HG02884 (cell line): ENCODE data around the gene MROH7.

Experiments
- ATAC-seq: cut with Tn5 transposase; IDR thresholded peaks from one replicate; pipeline ENCODE4 v1.9.1; 2021; ENCODE audit warnings: mild to moderate bottlenecking, moderate library complexity; ENCODE audit not compliant: unreplicated experiment

The MROH7 gene

DNA sequence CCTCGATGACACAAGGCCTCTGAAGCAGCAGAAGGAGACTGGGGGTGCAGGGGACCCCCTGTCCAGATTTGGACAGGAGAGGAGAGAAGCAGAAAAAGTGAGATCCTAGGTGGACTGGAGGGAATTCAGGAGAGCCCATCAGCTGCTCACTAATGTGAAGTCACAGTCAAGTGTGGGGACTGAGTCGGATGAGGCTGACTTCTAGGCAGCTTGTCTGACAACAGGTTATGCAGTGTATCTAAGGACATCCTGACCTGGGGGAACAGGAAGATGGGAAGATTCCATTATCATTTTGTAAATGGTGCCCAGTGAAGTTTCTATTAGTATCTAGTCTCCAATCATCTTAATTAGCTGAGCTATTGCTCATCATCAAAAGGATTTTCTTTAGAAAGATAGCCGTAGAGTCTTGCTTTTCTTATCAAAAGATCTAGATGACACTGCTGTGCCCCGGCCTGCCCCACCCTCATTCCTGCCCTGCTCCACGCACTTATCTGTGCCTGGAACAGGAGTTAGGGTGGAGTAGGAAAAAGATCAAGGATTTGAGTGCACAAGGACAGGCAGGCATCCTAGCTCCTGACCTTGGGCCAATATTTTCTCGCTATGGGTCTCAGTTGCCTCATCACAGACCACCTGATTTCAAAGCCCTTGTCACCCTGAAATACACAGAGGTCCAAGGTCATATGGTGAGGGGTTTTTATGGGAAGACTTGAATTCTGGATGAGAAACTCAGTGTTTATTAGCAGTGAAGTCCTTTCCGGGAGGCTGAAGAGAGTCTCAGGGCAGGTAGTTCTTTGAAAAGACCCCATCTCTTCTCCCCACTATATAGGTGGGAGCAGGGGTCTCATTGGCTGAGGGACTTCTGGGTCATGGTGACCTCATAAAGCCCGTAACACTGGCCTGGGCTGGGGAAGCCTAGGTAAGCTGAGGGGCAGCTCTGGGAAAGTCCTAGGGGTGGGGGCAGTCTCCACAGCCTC is at the start of gene MROH7:
Gene MROH7, plus strand, starts transcription at position 924 of the 974 bp plus-strand sequence. CDS start 11,141 bp downstream, outside the sequence.
- ATAC-seq, result no peak

DNA sequence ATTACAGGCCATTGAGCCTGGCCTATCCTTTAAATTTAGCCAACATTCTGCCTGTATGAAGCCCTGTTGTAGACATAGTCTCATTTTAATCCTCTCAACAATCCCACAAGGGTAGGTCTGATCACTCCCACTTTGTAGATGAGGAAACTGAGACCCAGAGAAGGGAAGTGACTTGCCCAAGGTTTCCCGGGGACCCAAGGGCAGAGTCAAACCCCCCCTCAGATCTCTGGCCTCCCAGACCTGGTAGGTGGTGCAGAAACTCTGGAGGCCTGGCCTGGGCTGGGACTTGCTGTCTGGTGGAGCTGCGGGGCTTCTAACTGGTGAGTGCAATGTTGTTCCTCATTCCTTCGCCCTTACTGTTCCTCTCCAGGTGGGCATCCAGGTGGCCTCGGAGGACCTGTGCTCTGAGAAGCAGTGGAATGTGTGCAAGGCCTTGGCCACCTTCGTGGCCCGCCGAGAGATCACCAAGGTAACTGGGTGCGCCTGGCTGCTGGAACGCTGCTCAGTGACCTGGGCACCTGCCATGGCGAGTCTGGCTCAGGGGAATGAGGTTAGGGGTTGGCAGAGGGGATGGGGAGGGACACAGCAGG is 47.9 kb upstream of the MROH7 start:
- ATAC-seq, result no peak

DNA sequence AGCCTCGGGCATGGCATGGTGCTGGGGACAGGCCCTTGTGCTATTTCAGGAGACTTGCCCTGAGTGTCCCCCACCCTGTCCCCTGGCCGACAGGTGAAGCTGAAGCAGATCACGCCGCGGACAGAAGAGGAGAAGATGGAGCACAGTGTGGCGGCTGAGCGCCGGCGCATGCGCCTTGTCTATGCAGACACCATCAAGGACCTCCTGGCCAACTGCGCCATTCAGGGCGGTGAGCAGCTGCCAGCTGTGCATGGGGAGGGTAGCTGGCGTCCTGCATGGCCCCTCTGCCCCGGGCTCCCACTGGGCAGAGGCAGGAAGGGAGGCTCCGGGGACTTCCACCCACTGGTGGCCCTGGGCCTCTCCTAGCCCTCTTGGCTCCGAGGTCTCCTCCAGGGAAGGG is 47.1 kb upstream of the MROH7 start:
- no peak for ATAC-seq

GRCh38 chr1:54595956-54596498 is 45.6 kb upstream of the MROH7 start:
- ATAC-seq, result no peak

- ATAC-seq, result no peak
Observed at GRCh38 chr1:54596756-54597155, 44.8 kb upstream of the MROH7 start.

DNA sequence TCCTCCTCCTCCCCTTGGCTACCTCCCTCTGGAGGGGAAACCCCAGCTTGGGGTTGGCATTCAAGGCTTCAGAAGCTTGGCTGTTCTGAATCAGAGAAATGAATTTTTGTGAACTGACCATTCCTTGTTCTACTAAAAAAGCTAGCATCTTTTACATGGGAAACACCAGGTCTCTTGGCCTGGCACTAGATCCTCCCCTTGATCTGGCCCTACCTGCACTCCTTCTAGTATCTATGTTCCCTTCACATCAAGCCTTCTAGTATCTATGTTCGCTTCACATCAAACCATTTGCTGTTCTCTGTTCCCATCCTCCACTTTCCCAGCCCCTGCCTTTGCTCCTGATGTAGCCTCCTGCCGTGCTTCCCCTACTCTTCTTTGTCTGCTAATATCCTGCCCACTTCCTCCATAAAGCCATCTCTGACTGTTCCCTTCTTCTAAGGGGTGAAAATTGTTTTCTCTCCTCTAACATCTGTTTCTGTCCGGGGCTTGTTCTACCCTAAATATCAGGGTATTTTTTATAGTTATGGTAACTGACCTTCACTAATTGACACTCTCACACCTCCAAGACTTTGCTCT is 44.0 kb upstream of the MROH7 start:
- no peak for ATAC-seq

DNA sequence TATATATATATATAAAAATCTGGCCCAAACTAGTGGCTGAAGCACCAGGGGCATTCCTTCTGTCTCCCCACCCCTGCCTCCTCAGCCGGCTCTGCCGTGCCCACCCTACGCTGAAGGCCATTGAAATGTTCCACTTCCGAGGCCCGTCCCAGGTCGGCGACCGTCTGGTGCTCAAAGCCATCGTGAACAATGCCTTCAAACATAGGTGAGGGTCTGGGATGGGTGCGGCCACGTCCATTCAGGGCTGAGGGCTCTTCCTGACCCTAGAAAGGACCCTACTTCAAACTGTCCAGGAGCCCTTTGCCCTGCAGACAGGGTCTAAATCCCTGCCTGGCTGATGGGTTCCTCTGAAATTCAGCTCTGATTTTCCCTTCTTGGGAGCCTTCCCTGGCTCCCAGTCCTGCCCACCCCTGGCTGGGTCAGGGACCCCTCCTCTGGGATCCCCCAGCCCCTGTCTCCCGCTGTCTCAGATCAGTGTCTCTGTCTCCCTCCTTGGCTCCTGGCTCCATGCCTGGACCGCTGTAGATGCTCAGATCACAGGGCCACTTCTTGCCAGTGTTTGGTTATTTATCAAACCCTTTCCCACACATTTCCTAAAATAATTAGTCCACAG is 42.3 kb upstream of the MROH7 start:
- ATAC-seq, result no peak

DNA sequence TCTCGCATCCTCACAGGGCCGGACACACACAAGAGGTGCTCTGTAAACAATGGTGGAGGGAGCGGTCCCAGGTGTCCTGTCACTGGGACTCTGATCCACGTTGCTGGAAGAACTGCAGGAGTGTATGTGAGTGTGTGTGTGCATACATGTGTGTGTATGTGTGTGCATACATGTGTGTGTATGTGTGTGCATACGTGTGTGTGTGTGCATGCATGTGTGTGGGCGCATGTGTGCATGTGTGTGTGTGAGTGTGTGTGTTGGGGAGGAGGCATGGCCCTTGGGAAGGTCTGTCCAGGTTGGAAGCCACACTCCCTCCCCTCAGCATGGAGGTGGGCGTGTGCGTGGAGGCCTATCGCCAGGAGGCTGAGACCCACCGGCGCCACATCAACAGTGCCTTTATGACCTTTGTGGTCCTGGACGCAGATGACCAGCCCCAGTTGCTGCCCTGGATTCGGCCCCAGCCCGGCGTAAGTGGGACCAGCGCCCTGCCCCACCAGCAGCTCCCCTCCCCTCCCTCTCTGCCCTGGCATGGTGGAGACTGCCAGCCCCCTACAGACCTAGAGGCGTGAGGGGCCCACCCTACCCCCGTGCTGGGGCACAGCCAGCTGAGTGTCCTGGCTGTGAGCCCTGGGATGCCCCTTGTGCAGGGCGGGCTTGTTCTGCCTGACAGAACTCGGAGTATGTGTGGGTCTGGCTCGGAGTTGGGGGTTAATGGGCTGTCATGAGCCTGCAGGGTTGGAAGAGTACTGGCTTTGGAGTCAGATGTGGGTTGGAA is 40.5 kb upstream of the MROH7 start:
- ATAC-seq, result no peak

GRCh38 chr1:54601730-54602129 is 39.9 kb upstream of the MROH7 start:
- no peak for ATAC-seq

- ATAC-seq, result no peak
Observed at GRCh38 chr1:54602554-54602953, 39.0 kb upstream of the MROH7 start.

DNA sequence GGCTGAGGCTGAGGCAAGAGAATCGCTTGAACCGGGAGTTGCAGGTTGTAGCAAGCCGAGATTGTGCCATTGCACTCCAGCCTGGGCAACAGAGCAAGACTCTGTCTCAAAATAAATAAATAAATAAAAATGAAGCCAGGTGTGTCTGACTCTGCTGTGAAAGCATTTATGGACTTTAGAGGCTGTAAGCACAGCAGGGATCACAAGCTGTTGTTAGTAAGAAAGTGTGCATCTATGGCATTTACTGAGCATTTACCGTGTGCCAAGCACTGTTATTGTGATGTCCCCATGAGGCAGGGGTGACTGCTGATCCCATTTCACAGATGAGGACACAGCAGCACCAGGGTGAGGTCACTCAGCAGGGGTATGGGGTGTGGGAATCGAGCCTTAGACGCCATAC is 38.3 kb upstream of the MROH7 start:
- ATAC-seq, result no peak

- no peak for ATAC-seq
Observed at GRCh38 chr1:54604051-54604450, 37.5 kb upstream of the MROH7 start.

- no peak for ATAC-seq
Observed at GRCh38 chr1:54604572-54605370, 36.8 kb upstream of the MROH7 start.

GRCh38 chr1:54606096-54606989 is 35.2 kb upstream of the MROH7 start:
- ATAC-seq, result no peak

- ATAC-seq, result no peak
Observed at GRCh38 chr1:54606990-54607325, 34.6 kb upstream of the MROH7 start.

DNA sequence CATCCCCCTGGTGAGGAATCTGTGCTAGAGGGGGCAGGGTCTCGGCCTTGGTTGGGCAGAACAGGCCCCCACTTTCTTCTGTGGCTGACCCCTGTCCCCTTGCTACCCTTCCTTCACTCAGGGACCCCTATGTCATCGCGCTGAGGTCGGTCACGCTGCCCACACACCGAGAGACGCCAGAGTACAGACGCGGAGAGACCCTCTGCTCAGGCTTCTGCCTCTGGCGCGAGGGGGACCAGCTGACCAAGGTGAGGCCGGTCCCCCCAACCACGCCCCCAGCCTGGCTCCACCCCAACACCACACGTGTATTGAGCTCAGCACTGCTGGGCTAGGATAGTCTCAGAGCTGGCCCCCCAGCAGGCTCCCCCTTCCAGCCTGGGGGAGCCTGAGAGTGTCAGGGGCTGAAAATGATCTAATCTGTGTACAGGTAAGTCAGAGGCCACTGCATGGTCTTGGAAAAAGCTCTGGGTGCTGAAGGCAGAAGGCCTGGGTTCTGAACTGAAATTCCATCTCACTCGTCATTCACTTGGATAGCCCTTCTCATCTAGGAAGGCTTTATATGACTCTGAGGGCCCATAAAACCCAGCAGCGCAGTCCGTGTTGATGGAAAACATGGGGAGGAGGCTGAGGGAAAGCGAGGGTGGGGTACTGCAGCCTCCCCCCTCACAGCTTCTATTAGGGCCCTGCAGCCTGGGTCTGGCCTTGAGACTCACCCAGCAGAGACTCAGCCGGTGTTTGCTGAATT is 33.6 kb upstream of the MROH7 start:
- ATAC-seq, result no peak

GRCh38 chr1:54608566-54609230 is 32.9 kb upstream of the MROH7 start:
- no peak for ATAC-seq
